Stimulated activated CD4-positive, alpha-beta T cell treated with anti-CD3 and anti-CD28 coated beads, Interleukin-1b, Interleukin-23, amount 100 ng/mL, for 48 hours (primary cell): ENCODE data around the gene TIMM8A.
"Not testable (repeated sequence)": the region's sequence is repeated elsewhere in the genome, so short reads cannot be mapped to it uniquely, and the experiment has no call there.

Source experiments
- DNase-seq: peaks from one replicate; pipeline ENCODE4 v3.0.0-alpha.2; 2020

The TIMM8A gene

DNA sequence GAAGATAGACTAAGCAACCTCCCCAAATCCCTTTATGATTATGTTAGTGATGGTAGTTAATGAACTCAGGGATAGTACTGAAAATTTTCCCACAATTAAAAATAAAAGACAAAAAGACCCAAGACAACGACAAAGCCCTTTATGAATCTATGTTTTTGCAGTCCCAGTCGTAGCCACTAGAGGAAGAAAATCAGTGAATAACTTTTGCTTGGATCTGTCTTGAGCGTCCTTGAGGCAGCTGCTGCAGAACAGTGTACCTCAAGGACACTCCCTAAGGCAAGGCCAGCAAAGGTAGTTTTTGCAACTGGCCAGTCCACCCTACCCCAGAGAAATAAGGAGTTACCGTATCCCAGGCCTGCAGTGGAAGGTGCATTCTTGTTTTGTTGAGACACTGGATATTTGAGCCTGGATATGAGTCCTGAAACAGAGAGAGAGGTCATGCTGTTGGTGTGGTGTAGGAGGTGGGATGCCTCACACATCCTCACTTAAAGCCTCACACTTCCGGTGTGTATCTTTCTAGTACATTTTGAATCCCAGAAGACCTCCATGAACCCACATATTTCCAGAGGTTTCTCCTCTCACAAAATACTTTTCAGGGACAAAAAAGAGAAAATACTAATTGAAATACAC is 8.7 kb upstream of the TIMM8A start:
- DNase-seq: no peak

GRCh38 chrX:101349193-101349562 is 636 bp upstream of the TIMM8A start:
- DNase-seq: no peak

DNA sequence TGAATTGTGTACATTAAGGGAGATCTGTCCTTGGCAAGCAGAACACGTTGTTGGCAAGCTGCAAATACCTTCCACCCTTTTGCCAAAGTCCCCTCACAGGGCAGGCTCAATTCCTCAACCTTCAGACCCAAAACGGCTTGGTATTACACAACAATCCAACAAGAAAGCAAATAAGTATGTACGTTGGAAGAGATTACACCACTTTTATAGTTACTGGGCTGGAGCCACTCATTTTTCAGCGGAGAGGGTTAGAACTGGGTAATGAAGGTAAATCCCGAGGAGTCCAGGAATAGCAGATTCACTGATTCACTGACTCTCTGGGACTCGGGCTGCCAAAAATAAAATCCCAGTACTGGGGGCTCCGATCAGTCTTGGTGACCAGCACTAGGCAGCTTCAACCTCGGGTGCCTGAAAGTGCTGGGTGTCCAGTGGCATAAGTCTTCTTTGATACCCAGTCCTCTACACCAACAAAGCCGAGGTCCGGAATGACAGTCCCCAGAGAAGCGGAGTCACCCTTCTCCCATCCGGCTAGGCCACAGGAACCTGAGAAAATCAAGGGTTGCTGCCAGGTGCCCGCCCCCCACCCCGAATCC is 587 bp downstream of the TIMM8A start:
- no peak for DNase-seq

GRCh38 chrX:101337776-101338271 is 10.7 kb downstream of the TIMM8A start:
- DNase-seq: no peak

DNA sequence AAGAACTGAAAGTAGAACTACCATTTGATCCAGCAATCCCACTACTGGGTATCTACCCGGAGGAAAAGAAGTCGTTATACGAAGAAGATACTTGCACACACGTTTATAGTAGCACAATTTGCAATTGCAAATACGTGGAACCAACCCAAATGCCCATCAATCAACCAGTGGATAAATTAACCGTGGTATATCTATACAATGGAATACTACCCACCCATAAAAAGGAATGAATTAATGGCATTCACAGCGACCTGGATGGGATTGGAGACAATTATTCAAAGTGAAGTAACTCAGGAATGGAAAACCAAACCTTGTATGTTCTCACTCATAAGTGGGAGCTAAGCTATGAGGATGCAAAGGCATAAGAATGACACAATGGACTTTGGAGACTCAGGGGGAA is 14.2 kb downstream of the TIMM8A start:
- not testable (repeated sequence) for DNase-seq

- DNase-seq: not testable (repeated sequence)
Measured at GRCh38 chrX:101326600-101326999, 21.9 kb downstream of the TIMM8A start.

GRCh38 chrX:101303790-101304189 is 44.8 kb downstream of the TIMM8A start:
- DNase-seq: no peak
